Skin of body (tissue), 2 donors: ENCODE measurements around the gene MYOM3. TPM values are rescaled to one million over a fixed set of nuclear protein-coding genes. Genes with fewer than 3 reads are reported as not detected.
A peak's percentile ranks its signal among the peaks of the same experiment; 100 is the strongest.

ENCODE experiments used
- DNase-seq: peaks from one replicate; lab custom pipeline; 2025; lab: John Stamatoyannopoulos, UW
- total RNA-seq: library from RNA; depleted of rRNA; stranded (reverse); fragments of >200 nt; gene quantifications from one replicate; pipeline ENCODE4 v1.2.3, GENCODE V29; 2014

Gene MYOM3
- total RNA-seq = 32.7 TPM

DNA sequence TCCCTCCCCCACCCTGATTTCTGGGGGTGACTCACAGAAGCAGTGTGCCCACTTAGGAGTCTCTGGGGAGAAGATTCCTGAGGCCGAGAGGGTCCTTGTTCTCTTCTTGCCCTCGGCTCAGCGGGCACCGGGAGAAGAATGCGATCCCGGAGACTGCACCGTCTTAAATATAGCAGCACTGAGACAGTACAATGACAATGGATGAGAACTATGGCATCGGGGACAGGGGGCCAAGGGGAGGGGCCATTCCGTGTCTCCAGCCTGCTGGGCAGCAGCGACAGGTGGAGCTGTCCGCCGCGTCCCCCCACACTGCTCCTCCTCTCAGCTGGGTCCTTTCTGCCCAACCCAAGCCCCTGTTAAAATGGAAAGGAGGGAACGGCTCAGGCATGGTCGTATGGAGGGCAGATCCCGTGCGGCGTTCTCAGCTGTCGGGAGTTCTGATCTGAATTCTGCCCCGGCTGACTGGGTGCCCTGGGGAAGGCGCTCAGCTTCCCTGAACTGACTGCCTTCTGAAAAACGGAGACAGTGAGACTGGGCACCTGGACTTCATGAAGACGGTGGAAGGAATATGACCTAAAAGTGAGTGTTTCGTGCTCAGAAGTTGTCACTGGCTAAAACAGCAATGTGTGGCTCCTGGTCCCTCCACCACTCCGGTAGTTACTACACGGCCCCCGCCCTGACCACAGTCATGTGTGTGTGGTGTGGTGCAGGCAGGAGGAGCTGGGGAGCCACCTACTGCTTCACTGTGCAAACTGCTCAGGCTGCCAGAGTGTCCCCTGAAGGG, at the start of gene MYOM3:
MYOM3 (minus strand) TSS at position 140 of the 784 bp plus-strand sequence. CDS start 3,499 bp downstream, outside the sequence.
- peak; percentile 30 for DNase-seq

GRCh38 chr1:24161270-24161669, 49.3 kb upstream of the MYOM3 start:
- DNase-seq = no peak

DNA sequence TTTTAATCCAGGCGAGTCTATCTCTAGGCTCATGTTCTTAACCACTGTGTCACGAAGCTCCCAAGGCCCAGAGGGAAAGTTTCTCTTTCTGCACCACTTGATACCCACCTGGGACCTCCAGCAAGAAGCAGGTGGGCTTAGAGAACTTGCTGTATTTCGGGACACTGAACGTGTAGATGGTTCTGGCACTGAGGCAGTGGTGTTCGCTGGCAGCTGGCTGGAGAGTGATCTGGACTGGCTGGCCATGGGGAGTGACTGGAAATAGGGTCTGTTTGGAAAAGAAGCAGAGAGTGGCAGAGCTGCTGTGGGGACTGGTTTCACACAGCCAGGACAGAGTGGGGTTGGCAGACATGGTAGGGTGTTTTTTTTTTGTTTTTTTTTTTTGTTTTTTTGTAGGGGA, 47.4 kb upstream of the MYOM3 start:
- no peak for DNase-seq

DNA sequence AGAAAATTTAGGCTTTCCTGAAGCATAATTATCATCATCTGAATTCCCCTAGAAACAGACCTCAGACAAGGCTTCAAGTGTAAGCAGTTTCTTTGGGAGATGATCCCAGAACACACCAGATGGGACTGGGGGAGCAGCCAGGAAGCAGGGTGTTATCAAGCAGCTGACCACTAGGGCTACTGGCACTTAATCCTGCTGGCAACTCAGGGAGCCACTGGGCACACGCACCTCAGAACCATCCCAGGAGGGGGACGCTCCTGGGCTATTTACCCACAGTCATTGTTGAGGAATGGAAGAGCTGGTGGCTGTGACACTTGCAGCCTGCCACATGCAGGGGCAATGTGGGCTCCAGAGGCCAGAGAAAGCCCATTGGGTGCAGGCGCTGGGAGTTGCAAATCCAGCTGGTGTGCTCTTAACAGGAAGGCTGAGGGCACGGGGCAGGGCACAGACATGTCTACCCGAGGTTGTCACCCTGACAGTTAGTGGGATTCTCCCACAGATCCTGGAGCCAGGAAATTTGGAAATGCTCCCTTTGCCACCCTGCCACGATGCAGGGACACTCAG, 46.1 kb upstream of the MYOM3 start:
- no peak for DNase-seq

DNA sequence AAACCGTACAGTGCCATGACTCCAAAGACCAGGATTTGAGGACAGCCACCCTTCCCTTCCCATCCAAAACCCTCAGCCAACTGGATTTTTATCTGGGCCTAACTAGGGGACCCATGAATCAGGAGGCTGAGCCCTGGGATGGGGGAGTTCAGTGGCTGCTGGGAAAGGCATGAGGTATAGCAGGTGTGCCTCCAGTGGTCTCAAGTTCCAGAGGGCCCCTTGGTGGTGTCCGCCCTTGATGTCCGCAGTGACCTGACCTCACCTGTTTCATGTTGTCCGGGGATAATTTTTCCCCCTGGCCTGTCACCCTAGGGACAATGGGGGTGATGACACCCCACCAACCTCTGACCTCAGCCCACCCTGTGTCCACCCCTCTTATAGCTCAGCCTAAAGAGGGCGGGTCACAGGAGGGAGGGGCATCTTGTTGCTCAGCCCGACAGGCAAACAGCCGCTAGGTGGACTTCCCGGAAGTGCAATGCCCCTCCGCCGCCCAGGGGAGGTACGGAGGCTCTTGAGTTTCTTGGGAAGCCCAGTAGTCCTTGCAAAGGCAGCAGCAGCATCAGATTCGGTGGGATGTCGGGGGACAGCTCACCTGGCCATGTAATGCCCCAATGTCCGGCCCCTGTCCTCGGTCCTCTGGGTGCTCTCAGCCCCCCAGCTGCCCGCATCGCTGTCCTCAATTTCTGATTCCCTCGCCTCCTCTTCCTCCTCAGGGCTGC, 44.8 kb upstream of the MYOM3 start:
- no peak for DNase-seq

DNA sequence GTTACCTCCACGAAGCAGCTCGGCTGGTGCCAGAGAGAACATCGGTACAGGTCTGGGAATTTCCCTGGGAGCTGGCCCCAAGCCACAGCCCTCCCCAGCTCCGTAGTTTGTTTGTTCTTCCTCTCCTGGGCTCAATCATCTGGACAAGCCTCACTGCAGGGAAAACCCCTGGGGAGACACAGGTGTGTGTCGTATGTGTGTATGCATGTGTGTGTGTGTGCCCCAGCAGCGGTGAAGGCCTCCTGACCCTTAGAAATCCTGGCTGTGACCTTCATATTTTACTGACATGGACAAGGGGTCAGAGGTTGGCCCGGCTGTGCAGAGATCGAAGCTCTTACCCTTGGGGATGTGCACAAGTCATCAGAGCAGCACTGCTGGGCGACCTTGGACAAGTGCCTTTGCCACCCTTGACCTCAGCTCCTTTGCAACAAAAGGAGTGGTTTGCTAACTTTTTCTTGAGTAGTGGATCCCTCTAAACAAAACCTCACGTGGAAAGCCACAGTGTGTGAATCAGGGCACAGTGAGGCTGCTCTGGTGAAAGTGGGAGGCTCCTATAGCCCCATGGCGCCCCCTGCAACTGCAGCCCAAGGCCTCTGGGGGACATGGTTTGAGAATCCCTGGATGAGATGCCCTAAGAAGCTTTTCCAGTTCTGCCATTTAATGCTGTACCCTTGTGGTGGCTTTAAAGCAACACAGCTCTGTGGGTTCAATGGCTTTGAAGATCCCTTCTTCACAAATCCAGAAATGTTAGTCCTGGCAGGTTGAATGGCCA, 43.3 kb upstream of the MYOM3 start:
- DNase-seq = no peak

GRCh38 chr1:24154215-24154614, 42.3 kb upstream of the MYOM3 start:
- DNase-seq = no peak

- no peak for DNase-seq
These were observed 40.9 kb upstream of the MYOM3 start for GRCh38 chr1:24152631-24153494.

DNA sequence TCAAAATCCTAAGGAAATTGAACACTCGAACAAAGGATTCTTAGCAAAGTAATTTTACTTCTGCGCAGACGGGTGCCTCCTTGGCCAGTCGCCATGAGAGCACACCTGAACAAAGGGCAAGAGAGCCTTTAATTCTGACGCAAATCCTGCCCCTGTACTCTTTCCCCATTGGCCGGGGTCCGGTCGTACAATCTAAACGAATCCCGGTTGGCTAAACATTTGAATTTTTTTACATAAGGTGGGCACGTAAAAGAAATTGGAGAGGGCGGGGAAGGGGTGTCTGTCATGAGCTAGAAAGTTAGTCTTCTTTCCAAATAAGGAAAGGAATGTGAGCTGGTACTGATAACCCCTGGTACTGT, 39.2 kb upstream of the MYOM3 start:
- no peak for DNase-seq

GRCh38 chr1:24150234-24151174, 38.6 kb upstream of the MYOM3 start:
- peak; percentile 41 for DNase-seq

DNA sequence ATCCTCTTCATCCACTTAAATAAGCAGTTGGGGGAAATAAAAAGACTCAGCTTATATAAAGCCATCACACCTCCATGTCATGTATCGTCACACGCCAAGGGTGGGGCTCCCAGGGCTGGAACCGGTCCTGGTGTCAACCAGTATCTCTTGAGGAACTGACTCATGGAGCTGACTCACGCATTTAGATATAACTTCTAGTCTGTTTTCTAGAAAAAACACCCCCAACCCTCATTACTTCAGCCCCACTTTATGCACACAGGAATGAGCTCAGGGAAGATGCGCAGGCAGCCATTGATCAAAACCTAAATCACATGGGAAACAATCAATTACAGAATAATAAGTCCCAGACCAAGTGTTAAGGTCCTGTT, 37.9 kb upstream of the MYOM3 start:
- DNase-seq = no peak

GRCh38 chr1:24147816-24148215, 35.9 kb upstream of the MYOM3 start:
- DNase-seq = no peak

GRCh38 chr1:24147194-24147593, 35.3 kb upstream of the MYOM3 start:
- DNase-seq = no peak

- no peak for DNase-seq
These were observed 30.9 kb upstream of the MYOM3 start, which contains the start of gene IL22RA1 for GRCh38 chr1:24142546-24143534. IL22RA1 (minus strand) TSS chr1:24143140; CDS start chr1:24143082, 58 bp downstream.

DNA sequence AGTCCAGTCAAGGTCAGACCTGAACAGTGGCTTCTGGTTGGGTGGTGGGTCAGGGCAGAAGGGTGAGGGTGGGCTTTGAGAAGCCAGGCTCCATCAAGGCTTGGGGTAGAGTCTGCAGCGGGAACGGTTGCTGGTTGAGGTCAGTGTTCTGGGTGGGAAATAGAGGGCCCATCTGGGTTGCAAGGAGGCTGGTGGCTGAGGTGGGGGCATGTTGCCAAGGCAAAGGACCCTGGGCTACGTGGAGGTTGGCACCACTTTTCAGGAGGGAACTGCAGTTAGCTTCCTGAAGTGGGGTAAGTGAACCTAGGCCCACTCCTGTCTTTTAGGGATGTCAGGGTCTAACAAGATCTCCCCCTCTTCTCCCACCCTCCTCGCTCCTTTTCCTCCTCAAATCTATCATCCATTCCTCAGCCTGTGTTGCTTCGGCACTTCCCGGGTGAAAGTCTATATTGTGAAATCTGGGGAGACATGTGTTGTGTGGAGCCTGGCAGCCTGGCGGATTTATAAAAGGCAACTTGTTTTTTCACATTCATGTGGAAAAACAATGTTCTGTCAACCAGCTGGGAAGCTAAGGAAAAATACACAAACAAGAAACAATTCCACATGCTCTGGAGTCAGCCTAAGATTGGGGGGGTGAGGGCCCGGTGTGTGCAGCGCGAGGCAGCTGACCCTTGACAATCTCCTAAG, 29.5 kb upstream of the MYOM3 start:
- DNase-seq = peak; percentile 68

- DNase-seq = no peak
These were observed 28.8 kb upstream of the MYOM3 start for GRCh38 chr1:24140741-24141181.

DNA sequence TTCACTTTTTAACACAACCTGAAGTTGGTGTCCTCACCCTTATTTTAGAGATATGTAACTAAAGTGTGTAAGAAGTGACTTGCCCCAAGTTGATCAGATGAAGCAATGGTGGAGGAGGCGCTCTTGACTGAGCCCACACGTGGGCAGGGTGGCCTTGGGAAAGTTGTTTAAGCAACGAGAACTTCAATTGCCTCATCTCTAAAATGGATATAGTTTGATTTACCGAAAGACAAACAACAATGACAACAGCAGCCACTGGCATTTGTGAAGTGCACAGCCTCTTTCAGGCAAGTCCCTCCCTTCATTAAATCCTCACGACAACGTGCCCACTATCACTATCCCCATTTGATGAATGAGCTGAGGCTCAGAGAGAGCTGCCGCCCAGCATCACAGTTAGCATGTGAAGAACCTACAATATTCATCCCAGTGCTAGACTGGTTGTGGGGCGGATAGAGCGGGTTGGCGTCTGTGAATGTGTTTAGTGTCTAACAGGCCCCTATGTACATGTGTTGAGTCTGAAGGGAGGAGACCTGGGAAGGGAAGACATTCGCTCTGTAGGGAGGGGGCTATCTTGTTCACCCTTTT, 28.0 kb upstream of the MYOM3 start:
- no peak for DNase-seq

DNA sequence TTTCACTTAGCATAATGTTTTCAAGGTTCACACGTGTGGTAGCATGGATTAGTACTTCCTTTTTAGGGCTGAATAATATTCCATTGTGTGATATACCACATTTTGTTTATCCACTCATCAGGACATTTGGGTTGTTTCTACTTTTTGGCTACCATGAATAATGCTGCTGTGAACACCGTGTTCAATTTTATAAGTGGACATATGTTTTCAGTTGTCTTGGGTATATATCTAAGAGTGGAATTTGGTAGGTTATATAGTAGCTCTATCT, 27.2 kb upstream of the MYOM3 start:
- DNase-seq = no peak
